Neural progenitor cell (in vitro differentiated cells): ENCODE measurements around the gene CTR9. TPM values are rescaled to one million over a fixed set of nuclear protein-coding genes. Genes with fewer than 3 reads are reported as not detected.
A peak's percentile ranks its signal among the peaks of the same experiment; 100 is the strongest.

Source experiments
- DNase-seq: peaks from one replicate; pipeline ENCODE4 v3.0.0-alpha.2; 2016; ENCODE audit warnings: low spot score
- H2AFZ ChIP-seq: fragments of 200-600 bp; sonication (generic); replicated peaks from 2 replicates; pipeline ENCODE4 v1.6.1; 2016; ENCODE audit warnings: antibody characterized with exemption
- H3F3A ChIP-seq: fragments of 200-600 bp; sonication (generic); 2 replicates; pipeline ENCODE4 v1.6.1; 2016; ENCODE audit warnings: antibody characterized with exemption, low read depth
- H3K27ac ChIP-seq: fragments of 200-600 bp; sonication (generic); 2 replicates; pipeline ENCODE4 v1.5.1; 2016; ENCODE audit warnings: mild to moderate bottlenecking
- H3K27me3 ChIP-seq: fragments of 200-600 bp; sonication (generic); 2 replicates; pipeline ENCODE4 v1.6.1; 2016; ENCODE audit warnings: mild to moderate bottlenecking, moderate library complexity
- H3K36me3 ChIP-seq: fragments of 200-600 bp; sonication (generic); 2 replicates; pipeline ENCODE4 v1.5.1; 2016
- H3K4me1 ChIP-seq: fragments of 200-600 bp; sonication (generic); 2 replicates; pipeline ENCODE4 v1.6.1; 2016; ENCODE audit warnings: mixed run types
- H3K4me2 ChIP-seq: fragments of 200-600 bp; sonication (generic); 2 replicates; pipeline ENCODE4 v1.6.1; 2016
- H3K4me3 ChIP-seq: fragments of 200-600 bp; sonication (generic); 2 replicates; pipeline ENCODE4 v1.5.1; 2016
- H3K79me2 ChIP-seq: fragments of 200-600 bp; sonication (generic); 2 replicates; pipeline ENCODE4 v1.6.1; 2016; ENCODE audit warnings: low read depth
- H3K9ac ChIP-seq: fragments of 200-600 bp; sonication (generic); 2 replicates; pipeline ENCODE4 v1.6.1; 2016
- H3K9me3 ChIP-seq: fragments of 200-600 bp; sonication (generic); 2 replicates; pipeline ENCODE4 v1.5.1; 2016; ENCODE audit warnings: low read depth
- H4K20me1 ChIP-seq: fragments of 200-600 bp; sonication (generic); 2 replicates; pipeline ENCODE4 v1.6.1; 2016; ENCODE audit warnings: low read depth
- H3K27ac Mint-ChIP-seq: 3 replicates; pipeline ENCODE4 v1.8.0; 2021; ENCODE audit warnings: mixed read lengths
- H3K27me3 Mint-ChIP-seq: 2 replicates; pipeline ENCODE4 v1.8.0; 2022; ENCODE audit warnings: low read depth, mild to moderate bottlenecking, inconsistent platforms, moderate library complexity, mixed read lengths; ENCODE audit not compliant: insufficient read depth
- H3K36me3 Mint-ChIP-seq: 3 replicates; pipeline ENCODE4 v1.8.0; 2021; ENCODE audit warnings: mixed read lengths
- H3K4me1 Mint-ChIP-seq: 3 replicates; pipeline ENCODE4 v1.8.0; 2021; ENCODE audit warnings: mixed read lengths
- H3K4me3 Mint-ChIP-seq: 3 replicates; pipeline ENCODE4 v1.8.0; 2021; ENCODE audit warnings: mild to moderate bottlenecking, moderate library complexity, mixed read lengths
- H3K9me3 Mint-ChIP-seq: 3 replicates; pipeline ENCODE4 v1.8.0; 2020; ENCODE audit warnings: mixed read lengths
- EZH2 ChIP-seq: fragments of 200-600 bp; sonication (generic); IDR thresholded peaks from 2 replicates; pipeline ENCODE4 v1.6.1; 2017; ENCODE audit warnings: antibody characterized with exemption, mild to moderate bottlenecking, moderate library complexity
- EZH2phosphoT487 ChIP-seq: fragments of 200-600 bp; sonication (generic); IDR thresholded peaks from 2 replicates; pipeline ENCODE4 v1.6.1; 2017; ENCODE audit warnings: antibody characterized with exemption
- total RNA-seq: library from RNA; depleted of rRNA; stranded (reverse); fragments of >200 nt; gene quantifications from 2 replicates; pipeline ENCODE4 v1.2.3, GENCODE V29; 2015; ENCODE audit warnings: low replicate concordance
- TF ChIP-seq, protein P1 (sequence below): fragments of 200-600 bp; sonication (generic); IDR thresholded peaks from 2 replicates; pipeline ENCODE4 v1.5.1; 2017; ENCODE audit warnings: antibody characterized with exemption, mild to moderate bottlenecking

Gene CTR9
- total RNA-seq, 1 donor from 2014 or later, result 26.4 TPM

DNA sequence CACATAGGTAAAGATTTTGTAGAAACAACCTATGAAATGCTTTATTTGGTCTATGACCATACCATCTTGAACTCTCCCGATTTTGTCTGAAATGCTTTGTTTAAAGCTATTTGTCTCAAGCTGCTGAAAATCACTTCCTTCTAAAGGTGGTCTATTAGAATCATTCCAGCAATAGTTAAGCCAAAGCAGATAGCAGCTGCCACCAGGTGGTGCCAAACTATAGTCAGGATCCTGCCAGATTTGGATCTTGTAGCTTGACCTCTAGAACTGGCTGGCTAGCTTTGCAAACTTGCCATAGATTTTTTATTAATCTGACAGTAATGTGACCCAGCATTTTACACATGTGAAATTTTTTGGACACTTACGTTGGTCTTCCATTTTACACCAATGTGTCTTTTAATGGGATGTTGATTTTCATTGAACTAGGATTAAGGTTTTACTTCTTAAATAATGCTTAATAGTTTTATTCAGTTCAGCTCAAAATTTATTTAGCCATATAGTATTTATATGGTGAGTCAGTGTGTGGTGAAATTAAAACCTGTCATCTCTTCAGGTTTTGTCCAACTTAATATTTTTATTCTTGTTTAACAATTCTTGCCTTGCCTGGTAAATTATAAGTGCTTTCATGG lies 19.7 kb downstream of the CTR9 start:
- Mint-ChIP-seq H3K27ac (no peak overlapping the region), H3K36me3 (peaks cover 25% of the 10 kb centered on the region), H3K4me3 (no peak overlapping the region), H3K27me3 (no peaks in the 10 kb centered on the region), H3K9me3 (no peaks in the 10 kb centered on the region), H3K4me1 (no peaks in the 10 kb centered on the region)
- TF ChIP-seq, protein P1, sequence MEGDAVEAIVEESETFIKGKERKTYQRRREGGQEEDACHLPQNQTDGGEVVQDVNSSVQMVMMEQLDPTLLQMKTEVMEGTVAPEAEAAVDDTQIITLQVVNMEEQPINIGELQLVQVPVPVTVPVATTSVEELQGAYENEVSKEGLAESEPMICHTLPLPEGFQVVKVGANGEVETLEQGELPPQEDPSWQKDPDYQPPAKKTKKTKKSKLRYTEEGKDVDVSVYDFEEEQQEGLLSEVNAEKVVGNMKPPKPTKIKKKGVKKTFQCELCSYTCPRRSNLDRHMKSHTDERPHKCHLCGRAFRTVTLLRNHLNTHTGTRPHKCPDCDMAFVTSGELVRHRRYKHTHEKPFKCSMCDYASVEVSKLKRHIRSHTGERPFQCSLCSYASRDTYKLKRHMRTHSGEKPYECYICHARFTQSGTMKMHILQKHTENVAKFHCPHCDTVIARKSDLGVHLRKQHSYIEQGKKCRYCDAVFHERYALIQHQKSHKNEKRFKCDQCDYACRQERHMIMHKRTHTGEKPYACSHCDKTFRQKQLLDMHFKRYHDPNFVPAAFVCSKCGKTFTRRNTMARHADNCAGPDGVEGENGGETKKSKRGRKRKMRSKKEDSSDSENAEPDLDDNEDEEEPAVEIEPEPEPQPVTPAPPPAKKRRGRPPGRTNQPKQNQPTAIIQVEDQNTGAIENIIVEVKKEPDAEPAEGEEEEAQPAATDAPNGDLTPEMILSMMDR, result peak; percentile 77
- TF ChIP-seq EZH2phosphoT487, result no peak
- H3K36me3 ChIP-seq, result peaks cover 12% of the 10 kb centered on the region
- H3K27me3 ChIP-seq, result no peaks in the 10 kb centered on the region
- DNase-seq, result peak; percentile 64
- H4K20me1 ChIP-seq, result no peaks in the 10 kb centered on the region
- H3K27ac ChIP-seq, result no peak overlapping the region
- no peaks in the 10 kb centered on the region for H3F3A ChIP-seq
- no peak overlapping the region for H3K4me2 ChIP-seq
- no peaks in the 10 kb centered on the region for H3K79me2 ChIP-seq
- H3K4me1 ChIP-seq, result no peaks in the 10 kb centered on the region
- no peaks in the 10 kb centered on the region for H3K9me3 ChIP-seq
- no peak overlapping the region for H3K4me3 ChIP-seq
- H3K9ac ChIP-seq, result no peak overlapping the region
- no peak overlapping the region for H2AFZ ChIP-seq

DNA sequence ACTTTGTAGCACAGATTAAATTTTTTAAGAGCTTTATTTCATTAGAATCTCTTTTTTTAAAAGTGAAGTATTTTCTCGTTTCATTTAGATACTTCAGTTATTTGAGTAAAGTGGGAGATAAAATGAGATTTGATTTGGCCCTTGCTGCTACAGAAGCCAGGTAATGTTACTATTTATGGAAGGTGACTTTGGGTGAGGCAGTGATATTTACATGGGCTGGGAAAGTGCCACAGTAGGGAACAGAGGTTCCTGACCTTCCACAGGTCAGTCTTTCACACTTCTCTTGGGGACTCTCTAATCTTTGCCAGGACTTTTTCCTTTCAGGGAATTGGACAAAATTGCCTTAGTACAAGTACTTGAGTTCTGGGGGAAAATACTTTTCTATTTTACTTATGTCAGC lies 20.4 kb downstream of the CTR9 start:
- H3K9ac ChIP-seq, result no peak overlapping the region
- no peak overlapping the region for H3K27ac Mint-ChIP-seq
- no peaks in the 10 kb centered on the region for H3F3A ChIP-seq
- H3K27me3 ChIP-seq, result no peaks in the 10 kb centered on the region
- no peaks in the 10 kb centered on the region for H3K9me3 ChIP-seq
- DNase-seq, result no peak
- H3K9me3 Mint-ChIP-seq, result no peaks in the 10 kb centered on the region
- peaks cover 9% of the 10 kb centered on the region for H3K36me3 ChIP-seq
- no peaks in the 10 kb centered on the region for H3K4me1 ChIP-seq
- no peak overlapping the region for H3K4me2 ChIP-seq
- H3K4me3 Mint-ChIP-seq, result no peak overlapping the region
- no peak overlapping the region for H3K4me3 ChIP-seq
- H3K4me1 Mint-ChIP-seq, result no peaks in the 10 kb centered on the region
- H3K27me3 Mint-ChIP-seq, result no peaks in the 10 kb centered on the region
- H2AFZ ChIP-seq, result no peak overlapping the region
- H3K79me2 ChIP-seq, result no peaks in the 10 kb centered on the region
- TF ChIP-seq, protein P1, result no peak
- TF ChIP-seq EZH2phosphoT487 (no peak), EZH2 (no peak)
- no peaks in the 10 kb centered on the region for H4K20me1 ChIP-seq
- no peak overlapping the region for H3K27ac ChIP-seq
- peaks cover 28% of the 10 kb centered on the region for H3K36me3 Mint-ChIP-seq

DNA sequence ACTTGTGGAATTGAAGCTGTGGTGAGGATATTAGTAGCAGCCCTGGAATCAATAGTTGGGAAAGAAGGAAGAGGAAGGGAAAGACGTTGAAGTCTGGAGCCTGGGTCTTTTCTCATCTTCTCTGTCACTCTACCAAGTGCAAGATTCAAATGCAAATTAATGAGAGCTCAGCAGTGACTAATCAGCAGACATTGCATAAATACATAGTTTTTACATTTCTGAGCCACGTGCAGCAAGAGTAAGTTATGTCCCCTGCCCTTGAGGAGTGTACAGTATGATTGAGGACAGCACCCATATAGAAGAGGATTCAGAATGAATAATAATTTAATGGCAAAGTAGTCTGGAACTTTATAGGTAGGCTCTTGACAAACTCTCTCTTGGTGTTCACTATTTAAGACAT lies 23.8 kb downstream of the CTR9 start:
- Mint-ChIP-seq H3K36me3 (peaks cover 30% of the 10 kb centered on the region), H3K9me3 (no peaks in the 10 kb centered on the region), H3K4me1 (no peaks in the 10 kb centered on the region), H3K27me3 (no peaks in the 10 kb centered on the region), H3K4me3 (no peak overlapping the region), H3K27ac (no peak overlapping the region)
- Histone ChIP-seq H3F3A (no peaks in the 10 kb centered on the region), H3K4me2 (no peak overlapping the region), H3K79me2 (no peaks in the 10 kb centered on the region), H3K9me3 (no peaks in the 10 kb centered on the region), H4K20me1 (no peaks in the 10 kb centered on the region), H2AFZ (no peak overlapping the region), H3K27ac (no peak overlapping the region), H3K4me1 (no peaks in the 10 kb centered on the region), H3K4me3 (no peak overlapping the region), H3K36me3 (peaks cover 5% of the 10 kb centered on the region), H3K27me3 (no peaks in the 10 kb centered on the region), H3K9ac (no peak overlapping the region)
- DNase-seq, result no peak
- no peak for TF ChIP-seq EZH2
- TF ChIP-seq, protein P1, result no peak
- no peak for TF ChIP-seq EZH2phosphoT487
